Smooth muscle cell of trachea (primary cell): ENCODE measurements around the gene ATAT1. TPM values are rescaled to one million over a fixed set of nuclear protein-coding genes. Genes with fewer than 3 reads are reported as not detected.

Experiments
- total RNA-seq: library from RNA; depleted of rRNA; stranded (reverse); fragments of >200 nt; gene quantifications from 2 replicates; pipeline ENCODE4 v1.2.1, GENCODE V29; 2014

The ATAT1 gene
- total RNA-seq = 3.0 and 6.3 TPM in 2 replicates

GRCh38 chr6:30626484-30627366 lies at the start of gene ATAT1:
TSS of gene ATAT1 (plus strand) at chr6:30626874.

DNA sequence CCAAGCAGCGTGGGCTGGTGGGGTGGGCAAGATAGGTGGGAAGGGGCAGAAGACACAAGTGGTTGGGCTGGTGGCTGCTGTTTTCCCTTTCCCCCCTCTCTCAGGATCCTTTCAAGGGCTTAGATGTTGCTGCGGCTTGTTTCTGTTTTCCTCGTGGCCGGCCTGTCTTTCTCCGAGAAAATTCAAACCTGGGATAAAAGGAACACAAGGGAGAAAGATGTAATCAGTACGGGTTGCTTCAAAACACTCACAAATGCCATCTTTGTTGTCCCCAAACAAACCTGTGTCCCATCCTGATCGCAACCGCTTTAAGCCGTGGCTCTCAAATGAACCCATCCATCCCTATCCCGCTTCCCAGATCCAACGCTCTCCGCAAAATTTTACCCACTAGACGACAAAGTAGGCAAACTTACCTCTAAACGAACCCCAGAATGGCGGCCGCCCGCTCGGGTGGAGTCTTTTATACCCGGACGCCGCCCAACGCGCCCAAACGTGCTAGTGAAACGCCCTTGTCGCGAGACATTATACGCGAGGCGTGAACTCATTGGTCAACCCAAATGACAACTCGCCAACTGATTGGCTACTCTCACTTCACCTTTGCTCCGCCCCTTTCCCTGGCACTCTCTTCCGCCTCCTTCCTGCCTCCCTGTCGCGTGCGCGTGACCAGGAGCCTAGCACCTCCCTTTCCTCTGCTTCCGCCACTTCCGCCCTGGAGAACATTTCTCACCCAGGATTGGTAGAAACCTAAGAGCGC lies 9.7 kb upstream of the ATAT1 start, which contains the start of gene PPP1R10:
Gene PPP1R10, minus strand, starts transcription at position 433 of the 754 bp plus-strand sequence. CDS start 7,299 bp downstream, outside the sequence.

GRCh38 chr6:30617565-30618269 lies 9.0 kb upstream of the ATAT1 start, which contains the start of gene MRPS18B:
TSS of gene MRPS18B (plus strand) at chr6:30617840. CDS start at chr6:30617866, 26 bp downstream.

DNA sequence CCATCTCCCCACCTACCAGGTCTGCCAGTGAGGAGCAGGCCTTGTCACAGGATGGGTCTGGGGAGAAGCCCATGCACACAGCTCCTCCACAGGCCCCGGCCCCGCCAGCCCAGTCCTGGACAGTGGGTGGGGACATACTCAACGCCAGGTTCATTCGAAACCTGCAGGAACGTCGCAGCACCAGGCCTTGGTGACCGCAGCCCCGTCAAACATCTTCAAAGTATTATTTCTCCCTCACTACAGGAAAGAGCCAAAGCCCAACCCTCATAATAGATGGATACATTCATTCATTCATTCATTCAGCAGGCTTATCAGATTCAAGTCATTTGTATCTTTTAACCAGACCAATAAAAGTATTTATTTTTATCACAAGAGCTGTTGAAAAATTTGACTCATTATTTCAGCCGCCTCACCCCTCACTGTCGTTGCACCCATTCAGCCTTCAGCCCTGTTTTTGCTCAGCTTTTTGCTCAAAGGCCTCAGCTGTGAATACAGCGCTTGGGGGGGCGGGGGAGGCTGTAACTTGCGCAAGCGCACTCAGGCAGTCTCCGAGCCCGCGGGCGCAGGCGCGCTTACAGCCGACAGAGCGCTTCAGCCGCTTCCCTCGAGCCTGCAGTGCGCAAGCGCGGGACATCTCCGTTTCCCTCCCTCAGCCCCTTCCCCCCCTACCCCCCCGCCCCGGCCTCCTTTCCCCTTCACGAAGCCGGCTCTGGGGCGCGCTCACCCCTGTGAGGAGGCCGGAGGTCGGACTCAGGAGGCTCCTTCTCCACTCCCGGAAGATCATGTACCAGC lies 20.0 kb downstream of the ATAT1 start, which contains the start of gene C6orf136:
Gene C6orf136, plus strand, starts transcription at position 684 of the 792 bp plus-strand sequence. Its CDS starts 99 bp downstream, at position 783.

DNA sequence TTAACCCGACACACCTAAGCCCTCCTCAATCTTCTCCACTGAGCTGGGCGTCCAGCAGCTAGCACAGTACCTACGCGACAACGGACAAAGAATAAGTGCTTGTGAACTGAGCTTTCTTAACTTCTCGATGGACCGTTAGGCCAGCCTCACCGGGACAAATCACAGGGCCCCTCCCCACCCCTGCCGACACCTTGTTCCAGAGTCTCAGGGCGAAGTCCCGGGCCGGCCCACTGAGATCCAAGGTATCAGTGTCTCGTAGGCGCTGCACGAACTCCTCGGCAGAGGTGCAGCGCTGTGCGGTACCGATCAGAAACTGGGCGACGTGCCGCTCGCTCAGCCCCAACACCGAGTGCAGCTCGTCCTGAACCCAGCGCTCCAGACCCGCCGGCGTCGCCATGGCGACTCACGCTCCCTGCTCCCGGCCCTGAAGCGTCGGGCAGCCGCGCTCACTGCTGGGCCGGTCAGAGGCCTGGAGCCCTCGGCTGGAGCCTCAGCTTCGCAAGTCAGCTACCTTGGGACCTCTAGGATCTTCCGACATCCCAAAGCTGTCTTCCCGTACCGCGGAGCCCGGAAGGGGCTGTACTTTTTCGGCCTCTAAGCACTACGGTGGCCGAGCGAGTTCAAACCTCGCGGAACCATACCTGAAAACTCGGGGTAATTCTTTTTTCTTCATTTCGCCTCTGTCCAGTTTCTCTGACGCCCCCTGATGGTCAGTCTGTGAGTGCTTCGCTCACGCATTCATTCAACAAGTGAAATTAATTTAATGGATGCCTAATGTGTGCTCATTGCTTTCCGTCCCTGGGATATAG lies 46.0 kb downstream of the ATAT1 start, which contains the start of gene DHX16:
Gene DHX16, minus strand, starts transcription at position 562 of the 809 bp plus-strand sequence. Its CDS starts 165 bp downstream, at position 397.

DNA sequence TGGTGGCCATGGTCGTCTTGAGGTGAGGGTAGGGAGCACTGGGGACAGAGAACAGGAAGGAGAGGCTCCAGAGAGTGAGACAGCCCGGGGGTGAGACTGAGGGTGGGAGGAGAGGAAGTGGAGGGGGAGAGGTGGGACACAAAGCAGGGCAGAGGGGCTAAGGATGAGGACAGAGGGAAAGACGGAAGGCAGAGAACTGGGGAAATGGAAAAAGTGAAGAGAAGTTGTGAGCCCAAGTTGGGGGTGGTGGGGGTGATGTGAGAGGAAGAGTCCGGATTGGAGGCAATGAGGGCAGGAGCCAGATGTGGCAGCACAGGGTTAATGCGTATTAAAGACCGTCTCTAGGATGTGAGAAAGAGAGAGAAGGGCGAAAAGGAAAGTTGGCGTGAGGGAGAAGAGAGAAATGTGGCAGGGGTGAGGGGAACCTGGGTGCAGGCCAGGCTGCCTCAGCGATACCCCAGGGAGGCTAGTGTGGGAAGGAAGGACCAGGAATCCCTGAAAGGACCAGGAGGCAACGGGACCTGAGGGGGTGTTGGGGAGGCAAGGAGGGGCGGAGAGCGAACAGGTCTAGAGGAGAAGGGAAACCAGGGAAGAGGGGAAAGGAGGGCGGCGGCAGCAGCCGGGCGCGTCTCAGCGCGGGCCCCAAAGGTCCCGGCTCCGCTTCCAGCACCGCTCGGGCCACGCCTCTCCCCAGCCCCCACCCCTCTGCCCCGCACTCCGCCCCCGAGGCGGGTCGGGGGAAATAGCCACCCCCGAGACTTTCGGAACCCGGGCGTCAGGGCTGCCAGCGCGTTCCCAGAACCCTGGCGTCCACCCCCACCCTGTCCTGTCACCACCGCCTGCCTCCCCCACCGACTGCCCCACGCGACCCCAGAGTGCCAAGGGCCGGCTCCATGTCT lies 59.6 kb downstream of the ATAT1 start, which contains the start of gene PPP1R18:
Gene PPP1R18, minus strand, starts transcription at position 637 of the 899 bp plus-strand sequence. Its CDS starts 627 bp downstream, at position 10.

DNA sequence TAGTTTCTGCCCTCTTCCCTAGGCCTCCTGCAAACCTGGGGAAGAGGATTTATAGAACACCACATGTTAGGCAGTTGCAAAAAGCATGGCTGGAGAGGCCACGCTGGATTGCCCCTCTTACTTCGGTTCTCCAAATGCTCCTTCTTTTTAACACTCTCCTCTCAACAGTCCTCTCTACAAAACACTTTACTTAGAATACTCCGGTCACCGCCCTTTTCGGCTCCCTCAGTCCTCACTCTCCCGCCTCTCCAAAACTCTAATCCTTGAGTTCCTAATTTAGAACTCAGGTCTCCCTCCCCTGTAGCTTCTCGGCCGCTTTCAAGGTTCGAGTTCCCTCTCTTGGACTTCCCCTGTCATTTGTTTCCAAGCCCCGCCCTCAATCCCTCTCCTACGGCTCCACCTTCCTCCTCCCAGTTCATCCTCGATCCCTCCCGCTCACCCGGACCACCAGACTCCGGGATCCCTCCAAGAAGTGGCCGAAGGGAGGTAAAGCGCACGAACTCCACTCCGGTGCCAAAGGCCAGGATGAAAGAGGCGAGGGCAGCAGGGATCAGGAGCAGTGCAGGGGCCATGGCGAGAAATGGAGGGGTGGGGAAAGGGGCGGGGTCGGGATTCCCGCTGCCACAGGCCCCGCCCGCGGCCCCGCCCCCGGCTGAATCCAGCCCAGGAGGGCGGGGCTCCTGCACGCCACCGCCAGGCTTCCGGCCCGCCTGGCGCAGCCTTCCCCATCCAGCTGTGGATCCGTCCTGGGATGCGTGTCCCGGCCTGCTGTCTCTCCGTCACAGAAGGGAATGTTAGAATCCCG lies 63.9 kb downstream of the ATAT1 start, which contains the start of gene NRM:
Gene NRM, minus strand, starts transcription at position 582 of the 805 bp plus-strand sequence. Its CDS starts 10 bp downstream, at position 572.

Other genes with a start within 250 kb of the ATAT1 start
- 218 and 355 TPM in 2 replicates for gene HLA-E, start 137.4 kb upstream of the ATAT1 start, total RNA-seq
- gene GNL1, start 70.4 kb upstream of the ATAT1 start, total RNA-seq = 66.9 and 78.9 TPM in 2 replicates
- gene PRR3, start 69.6 kb upstream of the ATAT1 start, total RNA-seq = 4.1 and 5.1 TPM in 2 replicates
- 38.4 and 58.2 TPM in 2 replicates for gene ABCF1, start 55.4 kb upstream of the ATAT1 start, total RNA-seq
- gene PPP1R10, start 9.6 kb upstream of the ATAT1 start, total RNA-seq = 22.4 and 23.5 TPM in 2 replicates
- 56.9 and 72.3 TPM in 2 replicates for gene MRPS18B, start 9.0 kb upstream of the ATAT1 start, total RNA-seq
- gene C6orf136, start 20.3 kb downstream of the ATAT1 start, total RNA-seq = 3.2 and 6.0 TPM in 2 replicates
- 31.7 and 37.1 TPM in 2 replicates for gene DHX16, start 46.1 kb downstream of the ATAT1 start, total RNA-seq
- gene PPP1R18, start 59.8 kb downstream of the ATAT1 start, total RNA-seq = 46.5 and 75.9 TPM in 2 replicates
- 3.1 and 4.9 TPM in 2 replicates for gene NRM, start 64.1 kb downstream of the ATAT1 start, total RNA-seq
- 5.3 and 10.9 TPM in 2 replicates for gene MDC1, start 90.4 kb downstream of the ATAT1 start, total RNA-seq
- gene TUBB, start 93.5 kb downstream of the ATAT1 start, total RNA-seq = 916 and 957 TPM in 2 replicates
- 122 and 134 TPM in 2 replicates for gene FLOT1, start 115.8 kb downstream of the ATAT1 start, total RNA-seq
- gene IER3, start 117.7 kb downstream of the ATAT1 start, total RNA-seq = 14.7 and 23.0 TPM in 2 replicates